ENCODE data around the gene ARHGEF2. TPM values are rescaled to one million over a fixed set of nuclear protein-coding genes. Genes with fewer than 3 reads are reported as not detected.

ARHGEF2 gene
- total and polyA plus RNA-seq, 2 donors (not counting 1 experiment from before 2014, with no cell fraction given) = 241 to 245 TPM

GRCh38 chr1:155973723-155974122 lies 4.6 kb downstream of the ARHGEF2 start:
- Histone ChIP-seq H3K79me2 (ENCODE audit: control insufficient read depth, insufficient read depth, low read length) (peaks cover 100% of the 10 kb centered on the region), H3K4me3 (ENCODE audit: control extremely low read depth in 1 of 5, extremely low read depth in 1 of 5, insufficient read depth in 1 of 5, low read depth in 2 of 5, low read length in 4 of 5) (no peak overlapping the region), H3K4me1 (ENCODE audit: control insufficient read depth in 2 of 2, insufficient read depth in 2 of 2, low read length in 2 of 2) (peaks cover 69 to 74% of the 10 kb centered on the region in 2 donors), H3K36me3 (replicated peaks in 1 of 2; ENCODE audit: control extremely low read depth in 1 of 2, control insufficient read depth in 1 of 2, extremely low read depth in 1 of 2, insufficient read depth in 2 of 2, low read length in 1 of 2) (peaks cover 4 to 40% of the 10 kb centered on the region in 2 experiments), H3K27ac (ENCODE audit: low read length in 2 of 2) (peak overlapping the region in 1 of 2 donors; percentile 91), H3K9me3 (ENCODE audit: control extremely low read depth in 1 of 3, control insufficient read depth in 2 of 3, insufficient read depth in 1 of 3, low read length in 2 of 3) (no peaks in the 10 kb centered on the region), H4K20me1 (ENCODE audit: control insufficient read depth, insufficient read depth, low read length, poor library complexity, severe bottlenecking) (peaks cover 93% of the 10 kb centered on the region), H2AFZ (ENCODE audit: insufficient read depth, low read depth, low read length, poor library complexity, severe bottlenecking) (no peak overlapping the region), H3K4me2 (replicated peaks; ENCODE audit: low read depth, low read length, poor library complexity, severe bottlenecking) (peak overlapping the region; percentile 93), H3K27me3 (replicated peaks in 1 of 4; ENCODE audit: control extremely low read depth in 1 of 4, control insufficient read depth in 3 of 4, insufficient read depth in 4 of 4, low read length in 3 of 4) (no peaks in the 10 kb centered on the region), H3K9ac (ENCODE audit: low read length) (no peak overlapping the region)
- intact Hi-C loops (cut with micrococcal nuclease) = no loop called here
- peak overlapping the region; percentile 92 for H3K27ac Mint-ChIP-seq
- H3K27me3 Mint-ChIP-seq = no peaks in the 10 kb centered on the region
- no peak for TF ChIP-seq CTCF (IDR thresholded peaks at IDR 0.05)
- TF ChIP-seq EZH2 (IDR thresholded peaks at IDR 0.05; ENCODE audit: borderline replicate concordance, insufficient read depth, low read depth, low read length, poor library complexity, severe bottlenecking) = no peak
- no CpG with 5 or more reads among the region's 3 CpGs for WGBS (ENCODE audit: insufficient coverage)
- ATAC-seq (ENCODE audit: low read depth) (no peak), DNase-seq (no peak)
- CTCF ChIA-PET = interaction anchor here (1.8 to 12.2 kb wide), 5 partner anchors 11 to 35 kb away, joined by 6 to 206 read pairs (median 41); partner anchors contain the start of gene RXFP4
- no peaks in the 10 kb centered on the region for H3K9me3 Mint-ChIP-seq (ENCODE audit: insufficient read depth)
- peaks cover 82% of the 10 kb centered on the region for H3K4me1 Mint-ChIP-seq
- POLR2A ChIA-PET = interaction anchor here (0.7 to 2.1 kb wide), 2 partner anchors 8 to 12 kb away, joined by 5 to 7 read pairs; no protein-coding TSS in a partner anchor
- H3K4me3 Mint-ChIP-seq = peak overlapping the region; percentile 95
